Erythroblast (primary cell): ENCODE results near the gene ZNF248.
"Not testable (repeated sequence)": the region's sequence is repeated elsewhere in the genome, so short reads cannot be mapped to it uniquely, and the experiment has no call there.

ENCODE experiments used
- GATA1 ChIP-seq: IDR thresholded peaks from 2 replicates; pipeline ENCODE4 v1.6.1; 2011; ENCODE audit warnings: low read depth, mild to moderate bottlenecking, control low read depth, low read length, moderate library complexity
- POLR2A ChIP-seq: IDR thresholded peaks from 2 replicates; pipeline ENCODE4 v1.6.1; 2011; ENCODE audit warnings: mild to moderate bottlenecking, low read length

- not testable (repeated sequence) for TF ChIP-seq POLR2A, GATA1
These were observed 1.9 kb upstream of the ZNF248 start for GRCh38 chr10:37859270-37859669.
